DOHH2 (cell line): ENCODE measurements around the gene DUSP8.

Experiments used
- EZH2phosphoT487 ChIP-seq: fragments of 200-600 bp; sonication (generic); IDR thresholded peaks from 2 replicates; pipeline ENCODE4 v1.6.1; 2017; ENCODE audit warnings: borderline replicate concordance, mild to moderate bottlenecking, antibody characterized with exemption, low read length, moderate library complexity, mixed read lengths
- TF ChIP-seq, protein P1 (sequence below): fragments of 200-600 bp; sonication (generic); IDR thresholded peaks from one replicate; pipeline ENCODE4 v1.5.1; 2014; ENCODE audit warnings: antibody characterized with exemption, mild to moderate bottlenecking, low read depth, low read length; ENCODE audit not compliant: poor library complexity, severe bottlenecking

DNA sequence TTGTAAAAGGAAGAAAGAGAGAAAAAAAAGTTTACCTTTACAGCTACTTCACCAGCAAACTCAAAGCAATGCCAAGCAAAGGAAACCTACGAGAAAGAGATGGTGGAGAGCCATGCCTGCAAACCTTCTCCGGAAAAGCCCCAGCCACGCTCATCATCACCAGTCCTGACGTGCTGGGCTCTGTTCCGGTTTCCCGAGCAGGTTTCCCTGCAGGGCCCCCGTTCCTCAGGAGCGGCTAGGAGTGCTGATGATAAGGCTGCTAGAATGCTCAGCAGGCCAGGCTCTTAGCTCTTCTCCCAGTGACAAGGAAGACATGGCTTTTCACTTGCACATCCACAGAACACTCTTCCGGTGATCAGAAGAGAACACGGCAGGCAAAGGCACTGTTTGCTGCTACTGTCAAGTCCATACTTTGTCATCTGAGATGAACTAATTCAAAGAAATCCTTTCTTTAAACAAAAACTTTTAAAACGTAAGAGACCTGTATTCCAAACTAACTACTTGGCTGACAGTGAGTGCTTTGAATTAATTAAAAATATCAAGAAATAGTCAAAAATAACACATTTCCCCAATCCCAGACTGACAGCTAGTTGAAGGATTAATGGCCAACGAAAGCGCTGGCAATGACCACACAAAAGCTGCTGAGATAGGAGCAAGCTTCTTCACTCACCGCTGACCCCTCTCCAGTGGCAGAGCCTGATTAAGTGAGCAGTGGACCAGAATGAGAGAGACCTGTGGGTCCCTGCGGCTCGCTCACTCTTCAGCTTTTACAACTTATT, 35.8 kb downstream of the DUSP8 start:
- TF ChIP-seq, protein P1, sequence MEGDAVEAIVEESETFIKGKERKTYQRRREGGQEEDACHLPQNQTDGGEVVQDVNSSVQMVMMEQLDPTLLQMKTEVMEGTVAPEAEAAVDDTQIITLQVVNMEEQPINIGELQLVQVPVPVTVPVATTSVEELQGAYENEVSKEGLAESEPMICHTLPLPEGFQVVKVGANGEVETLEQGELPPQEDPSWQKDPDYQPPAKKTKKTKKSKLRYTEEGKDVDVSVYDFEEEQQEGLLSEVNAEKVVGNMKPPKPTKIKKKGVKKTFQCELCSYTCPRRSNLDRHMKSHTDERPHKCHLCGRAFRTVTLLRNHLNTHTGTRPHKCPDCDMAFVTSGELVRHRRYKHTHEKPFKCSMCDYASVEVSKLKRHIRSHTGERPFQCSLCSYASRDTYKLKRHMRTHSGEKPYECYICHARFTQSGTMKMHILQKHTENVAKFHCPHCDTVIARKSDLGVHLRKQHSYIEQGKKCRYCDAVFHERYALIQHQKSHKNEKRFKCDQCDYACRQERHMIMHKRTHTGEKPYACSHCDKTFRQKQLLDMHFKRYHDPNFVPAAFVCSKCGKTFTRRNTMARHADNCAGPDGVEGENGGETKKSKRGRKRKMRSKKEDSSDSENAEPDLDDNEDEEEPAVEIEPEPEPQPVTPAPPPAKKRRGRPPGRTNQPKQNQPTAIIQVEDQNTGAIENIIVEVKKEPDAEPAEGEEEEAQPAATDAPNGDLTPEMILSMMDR = no peak
- TF ChIP-seq EZH2phosphoT487 = no peak
